HG02798 (cell line): ENCODE data around the gene FBXO28.

Source experiments
- ATAC-seq: cut with Tn5 transposase; IDR thresholded peaks from one replicate; pipeline ENCODE4 v1.9.1; 2021; ENCODE audit warnings: mild to moderate bottlenecking; ENCODE audit not compliant: unreplicated experiment, poor library complexity

The FBXO28 gene

GRCh38 chr1:224095339-224095738 lies 18.6 kb upstream of the FBXO28 start:
- ATAC-seq, result no peak

- ATAC-seq, result no peak
These were observed 18.0 kb upstream of the FBXO28 start for GRCh38 chr1:224095867-224096266.

- no peak for ATAC-seq
These were observed 17.1 kb upstream of the FBXO28 start for GRCh38 chr1:224096773-224097172.

DNA sequence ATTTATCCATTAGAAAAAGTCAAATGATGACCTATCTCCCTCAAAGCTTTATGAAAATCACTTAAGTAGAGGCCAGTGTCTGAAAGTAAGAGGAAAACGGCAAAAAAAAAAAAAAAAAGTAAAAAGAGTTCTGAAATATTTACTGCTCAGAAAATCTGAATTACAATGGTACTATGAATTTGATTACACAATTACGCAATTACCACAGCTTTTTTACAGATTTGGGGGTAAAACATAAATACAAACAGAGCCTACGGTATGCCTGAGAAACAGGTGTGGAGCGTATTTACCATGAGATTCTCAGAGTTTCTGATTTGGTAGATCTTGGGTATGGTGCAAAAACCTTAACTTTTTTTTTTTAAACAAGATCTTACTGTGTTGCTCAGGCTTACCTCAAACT lies 15.9 kb upstream of the FBXO28 start:
- no peak for ATAC-seq

DNA sequence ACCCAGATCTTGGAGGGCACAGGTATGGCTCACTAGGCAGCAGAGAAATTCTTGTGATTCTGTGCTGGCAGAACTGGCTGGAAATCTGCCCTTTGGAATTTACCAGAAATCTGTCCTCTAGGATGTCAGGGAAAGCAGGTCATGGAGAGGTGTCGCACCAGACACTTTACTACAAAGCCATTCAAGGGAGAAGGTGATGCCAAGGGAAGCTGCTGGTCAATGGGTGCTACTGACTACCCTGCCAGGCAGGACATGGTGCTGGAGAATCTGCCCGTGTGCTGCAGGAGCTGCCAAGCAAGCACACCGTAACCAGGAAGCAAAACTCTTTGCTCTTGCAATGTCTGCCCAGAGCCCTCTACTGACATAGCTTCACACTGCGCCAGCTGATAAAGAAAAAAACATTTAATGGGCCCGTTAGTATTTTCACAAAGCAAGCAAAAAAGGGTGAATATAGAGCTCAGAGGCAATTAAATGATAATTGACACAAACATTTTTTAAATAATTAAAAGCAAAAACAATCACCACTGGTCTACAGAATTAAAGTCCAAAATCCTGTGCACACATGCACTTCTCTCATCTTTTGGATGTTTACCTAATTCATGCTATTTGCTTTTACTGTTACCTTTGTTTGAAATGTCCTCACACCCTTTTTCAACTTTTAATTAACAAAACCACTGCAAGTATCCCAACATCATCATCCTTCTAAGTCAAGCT lies 7.2 kb upstream of the FBXO28 start:
- ATAC-seq, result no peak

- no peak for ATAC-seq
These were observed 6.7 kb upstream of the FBXO28 start for GRCh38 chr1:224107282-224107625.

DNA sequence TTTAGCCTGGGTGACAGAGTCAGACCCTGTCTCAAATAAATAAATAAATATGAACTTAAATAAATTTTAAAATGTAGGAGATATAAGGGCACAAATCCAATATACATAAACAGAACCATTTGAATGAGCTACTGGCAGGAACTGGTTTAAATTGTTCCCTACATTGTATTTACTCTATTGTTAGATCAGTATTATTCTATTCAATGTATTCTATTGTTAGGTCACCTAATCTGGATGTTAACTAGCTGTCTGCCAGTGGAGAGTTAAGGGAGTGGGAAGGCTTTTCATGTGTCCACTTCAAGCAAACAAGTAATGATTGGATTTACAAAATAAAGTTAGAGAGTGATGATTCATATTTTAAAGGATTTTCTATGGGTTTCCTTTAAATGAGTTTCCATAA lies 4.9 kb upstream of the FBXO28 start:
- no peak for ATAC-seq

- ATAC-seq, result no peak
These were observed 3.9 kb upstream of the FBXO28 start for GRCh38 chr1:224109981-224110380.

DNA sequence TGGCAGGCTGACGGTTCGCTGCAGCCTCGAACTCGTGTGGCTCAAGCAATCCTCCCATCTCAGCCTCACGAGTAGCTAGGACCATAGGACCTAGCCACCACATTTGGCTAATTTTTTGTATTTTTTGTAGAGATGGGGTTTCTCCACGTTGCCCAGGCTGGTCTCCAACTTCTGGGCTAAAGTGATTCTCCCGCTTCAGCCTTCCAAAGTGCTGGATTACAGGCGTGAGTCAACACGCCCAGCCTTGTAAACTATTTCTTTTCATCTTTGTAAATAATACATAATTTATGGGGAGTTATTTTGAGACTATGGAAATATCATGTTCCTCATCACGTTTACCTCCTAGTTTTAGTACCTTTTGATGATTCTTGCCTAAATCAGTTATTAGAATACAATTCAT lies 906 bp upstream of the FBXO28 start:
- ATAC-seq, result no peak

DNA sequence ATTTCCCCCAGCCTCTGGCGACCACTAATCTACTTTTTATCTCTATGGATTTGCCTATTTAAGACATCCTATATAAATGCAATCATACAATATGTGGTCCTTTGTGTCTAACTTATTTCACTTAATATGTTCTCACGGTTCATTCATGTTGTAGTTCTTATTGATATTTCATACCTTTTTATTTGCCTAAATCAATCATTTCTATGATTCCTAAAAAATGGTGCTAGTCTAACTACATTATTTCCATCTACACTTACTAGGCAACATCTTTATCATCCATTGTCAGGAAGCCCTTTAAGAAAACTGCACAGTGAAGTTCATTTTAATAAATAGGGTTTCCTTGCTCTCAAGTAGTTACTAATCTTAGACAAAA lies 380 bp upstream of the FBXO28 start:
- ATAC-seq, result no peak

DNA sequence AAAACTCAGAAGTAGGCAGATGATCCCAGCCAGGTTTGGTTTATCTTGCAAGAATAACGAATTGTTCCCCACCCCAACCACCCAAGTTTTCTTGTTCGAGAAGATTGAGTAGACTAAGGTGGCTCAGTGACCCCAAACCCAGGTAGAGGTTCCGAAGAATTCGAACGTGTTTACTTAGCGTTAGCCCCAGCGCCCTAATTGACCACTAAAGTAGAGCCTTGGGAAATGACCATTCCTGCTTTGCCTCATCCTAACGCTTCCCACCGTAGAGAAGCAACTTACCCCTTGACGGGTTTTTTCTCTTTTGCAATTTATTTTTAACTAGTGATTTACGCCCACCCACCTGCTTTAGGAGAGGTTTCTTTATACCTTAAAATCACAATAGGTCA lies 870 bp downstream of the FBXO28 start:
- ATAC-seq, result peak; percentile 3

DNA sequence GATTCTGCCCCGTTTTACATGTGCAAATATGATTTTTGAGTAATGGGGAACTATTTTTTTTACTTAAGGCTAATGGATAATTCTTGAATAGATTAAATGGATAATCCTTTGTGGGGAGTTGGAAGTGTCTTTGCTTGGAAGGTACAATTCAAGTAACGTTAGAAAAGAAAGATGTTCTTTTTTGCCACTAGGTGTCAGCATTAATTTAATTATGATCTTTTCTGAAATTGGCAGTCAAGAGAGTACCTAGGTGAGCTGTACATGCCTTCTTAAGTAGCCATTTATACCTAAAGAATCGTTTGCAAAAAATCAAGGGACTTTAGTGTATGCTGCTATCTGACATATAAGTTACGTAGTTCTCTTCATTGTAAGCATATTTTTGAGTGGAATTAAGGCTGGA lies 2.2 kb downstream of the FBXO28 start:
- peak; percentile 31 for ATAC-seq

- no peak for ATAC-seq
These were observed 4.8 kb downstream of the FBXO28 start for GRCh38 chr1:224118688-224119087.

DNA sequence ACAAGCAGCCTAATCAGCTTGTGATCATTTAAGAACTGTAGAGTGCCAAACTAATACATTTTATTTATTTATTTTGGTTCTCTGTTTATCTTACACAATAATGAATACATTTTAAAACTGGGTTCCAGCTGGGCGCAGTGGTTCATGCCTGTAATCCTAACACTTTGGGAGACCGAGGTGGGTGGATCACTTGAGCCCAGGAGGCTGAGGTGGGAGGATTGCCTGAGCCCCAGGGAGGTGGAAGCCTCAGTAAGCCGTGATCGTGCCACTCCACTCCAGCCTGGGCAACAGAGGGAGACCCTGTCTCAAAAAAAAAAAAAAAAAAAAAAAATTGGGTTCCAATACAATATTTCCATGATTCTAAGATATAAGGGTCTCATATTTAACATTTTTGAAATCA lies 9.2 kb downstream of the FBXO28 start:
- no peak for ATAC-seq

GRCh38 chr1:224124220-224124619 lies 10.3 kb downstream of the FBXO28 start:
- ATAC-seq, result no peak

- no peak for ATAC-seq
These were observed 14.3 kb downstream of the FBXO28 start for GRCh38 chr1:224127925-224128819.

- ATAC-seq, result no peak
These were observed 17.3 kb downstream of the FBXO28 start for GRCh38 chr1:224131253-224131652.

DNA sequence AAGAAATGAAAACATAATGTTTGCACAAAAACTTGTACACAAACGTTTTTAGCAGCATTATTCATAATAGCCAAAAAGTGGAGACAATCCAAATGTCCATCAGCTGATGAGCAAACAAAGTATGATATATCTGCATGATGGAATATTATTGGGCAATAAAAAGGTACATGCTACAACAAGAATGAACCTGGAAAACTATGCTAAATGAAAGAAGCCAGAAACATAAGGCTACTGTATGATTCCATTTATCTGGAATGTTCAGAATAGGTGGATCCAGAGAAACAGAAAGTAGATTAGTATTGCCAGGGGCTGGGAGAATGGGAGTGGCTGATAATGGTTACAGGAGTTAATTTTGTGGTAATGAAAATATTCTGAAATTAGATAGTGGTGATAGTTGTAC lies 19.0 kb downstream of the FBXO28 start:
- ATAC-seq, result no peak

DNA sequence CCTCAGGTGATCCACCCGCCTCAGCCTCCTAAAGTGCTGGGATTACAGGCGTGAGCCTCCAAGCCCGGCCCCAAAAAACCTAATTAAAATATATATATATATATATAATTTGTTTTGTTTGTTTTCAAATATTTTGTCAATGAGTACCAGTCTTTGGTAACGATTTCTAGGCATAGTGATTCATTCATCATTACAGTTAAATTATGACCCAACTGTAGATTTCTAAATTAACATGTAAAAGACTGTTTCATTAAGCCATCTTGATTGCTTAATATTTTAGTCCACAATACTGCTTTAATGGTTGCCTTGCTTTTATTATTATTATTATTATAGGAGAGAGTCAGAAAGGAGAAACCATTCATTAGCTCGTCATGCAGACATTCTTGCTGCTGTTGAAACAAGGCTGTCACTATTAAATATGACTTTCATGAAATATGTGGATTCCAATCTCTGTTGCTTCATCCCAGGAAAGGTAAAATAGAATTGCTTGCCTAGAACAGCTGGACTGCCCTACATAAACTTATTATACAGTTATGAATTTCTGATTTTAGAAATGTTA lies 19.9 kb downstream of the FBXO28 start:
- ATAC-seq, result no peak

DNA sequence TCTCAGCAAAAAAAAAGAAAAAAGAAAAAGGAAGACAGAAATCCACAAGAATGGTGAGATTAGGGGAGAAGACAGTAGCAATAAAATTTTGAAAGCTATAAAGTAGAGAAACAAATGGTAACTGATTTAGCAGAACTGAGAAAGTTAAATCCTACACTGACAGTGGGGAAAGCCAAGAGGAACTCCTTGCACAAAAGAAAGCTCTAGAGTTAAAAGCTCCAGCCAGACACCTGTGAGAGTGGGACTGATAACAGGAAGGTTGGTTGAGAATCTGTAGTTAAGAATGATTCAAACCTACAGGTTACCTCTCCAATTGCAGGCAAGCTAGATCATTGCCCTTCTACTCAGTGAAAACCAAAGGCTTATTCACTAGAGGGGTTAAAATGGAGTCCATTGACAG lies 23.6 kb downstream of the FBXO28 start:
- ATAC-seq, result no peak

DNA sequence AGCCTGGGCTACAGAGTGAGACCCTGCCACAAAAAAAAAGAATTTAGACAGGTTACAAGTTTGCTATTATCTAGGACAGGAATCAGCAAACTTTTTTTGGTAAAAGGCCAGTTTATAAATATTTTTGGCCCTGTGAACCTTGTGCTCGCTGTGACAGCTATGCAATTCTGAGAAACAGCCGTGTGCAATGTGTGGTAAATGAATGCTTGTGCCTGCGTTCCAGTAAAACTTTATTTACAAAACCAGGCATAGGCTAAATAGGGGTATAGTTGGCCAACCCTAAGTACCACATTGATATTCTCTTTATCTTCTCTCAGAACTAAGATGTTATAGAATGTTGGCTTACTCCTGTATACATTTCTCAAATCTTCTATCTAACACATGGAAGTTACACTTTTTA lies 24.3 kb downstream of the FBXO28 start:
- no peak for ATAC-seq

DNA sequence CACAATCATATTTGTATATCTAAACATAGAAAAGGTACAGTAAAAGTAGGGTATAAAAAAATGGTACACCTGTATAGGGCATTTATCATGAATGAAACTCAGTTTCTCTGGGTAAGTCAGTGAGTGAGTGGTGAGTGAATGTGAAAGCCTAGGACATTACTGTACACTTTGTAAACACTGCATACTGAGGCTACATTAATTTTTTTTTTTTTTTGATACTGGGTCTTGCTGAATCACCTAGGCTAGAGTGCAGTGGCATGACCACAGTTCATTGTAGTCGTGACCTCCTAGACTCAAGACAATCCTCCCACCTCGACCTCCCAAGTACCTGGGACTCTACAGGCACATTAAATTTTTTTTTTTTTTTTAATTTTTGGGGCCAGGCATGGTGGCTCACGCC lies 27.8 kb downstream of the FBXO28 start:
- no peak for ATAC-seq
